IgD-negative memory B cell (primary cell): ENCODE results near the gene EIF4EBP3. TPM values are rescaled to one million over a fixed set of nuclear protein-coding genes. Genes with fewer than 3 reads are reported as not detected.

Experiments
- H3K27ac Mint-ChIP-seq, 3 donors: one replicate each; pipeline ENCODE4 v1.8.0; 2020 to 2022; ENCODE audit warnings: mild to moderate bottlenecking in 3 of 3, mixed read lengths in 3 of 3, moderate library complexity in 1 of 3
- H3K27me3 Mint-ChIP-seq: one replicate; pipeline ENCODE4 v1.8.0; 2021; ENCODE audit warnings: mixed read lengths
- H3K36me3 Mint-ChIP-seq: one replicate; pipeline ENCODE4 v1.8.0; 2020; ENCODE audit warnings: mild to moderate bottlenecking, mixed read lengths
- H3K4me1 Mint-ChIP-seq, 3 donors: one replicate each; pipeline ENCODE4 v1.8.0; 2020 to 2022; ENCODE audit warnings: mixed read lengths in 3 of 3, mild to moderate bottlenecking in 1 of 3
- H3K4me3 Mint-ChIP-seq, 4 donors: one replicate each; pipeline ENCODE4 v1.8.0; 2020 to 2022; ENCODE audit warnings: mild to moderate bottlenecking in 4 of 4, mixed read lengths in 4 of 4, moderate library complexity in 3 of 4
- H3K9me3 Mint-ChIP-seq, 3 donors: one replicate each; pipeline ENCODE4 v1.8.0; 2020 to 2021; ENCODE audit warnings: mixed read lengths in 3 of 3, mild to moderate bottlenecking in 1 of 3
- polyA plus RNA-seq: library from polyadenylated mRNA; unstranded; fragments of 300-500 nt; fragmentation: Illumina TruSeq; gene quantifications from one replicate; pipeline ENCODE4 v1.2.3, GENCODE V29; 2021

The EIF4EBP3 gene
- polyA plus RNA-seq = 32.9 TPM

GRCh38 chr5:140547508-140548299, at the start of gene EIF4EBP3:
Gene EIF4EBP3, plus strand, starts transcription at chr5:140547662. Its CDS starts 76 bp downstream, at chr5:140547738.
- Mint-ChIP-seq H3K27ac (peak within 1 kb of the TSS; percentile 47 to 94 (median 93)), H3K4me3 (peak within 1 kb of the TSS; percentile 71 to 94 (median 88)), H3K36me3 (peaks cover 7% of the 10 kb centered on the region), H3K9me3 (no peaks in the 10 kb centered on the region), H3K4me1 (peaks cover 19 to 22% (median 20%) of the 10 kb centered on the region in 3 donors), H3K27me3 (no peaks in the 10 kb centered on the region)

- Mint-ChIP-seq H3K4me1 (peaks cover 0 to 2% (median 2%) of the 10 kb centered on the region in 3 donors), H3K27ac (no peak overlapping the region), H3K27me3 (no peaks in the 10 kb centered on the region), H3K4me3 (no peak overlapping the region), H3K9me3 (no peaks in the 10 kb centered on the region), H3K36me3 (peaks cover 12% of the 10 kb centered on the region)
Measured at GRCh38 chr5:140497897-140498296, 49.6 kb upstream of the EIF4EBP3 start.

GRCh38 chr5:140498591-140498990, 48.9 kb upstream of the EIF4EBP3 start:
- H3K27ac Mint-ChIP-seq = no peak overlapping the region

GRCh38 chr5:140502834-140503233, 44.6 kb upstream of the EIF4EBP3 start:
- no peaks in the 10 kb centered on the region for H3K36me3 Mint-ChIP-seq

More at GRCh38 chr5:140498591-140498990, 48.9 kb upstream of the EIF4EBP3 start:
- peaks cover 0 to 2% (median 2%) of the 10 kb centered on the region in 3 donors for H3K4me1 Mint-ChIP-seq
- peaks cover 10% of the 10 kb centered on the region for H3K36me3 Mint-ChIP-seq
- no peak overlapping the region for H3K4me3 Mint-ChIP-seq
- H3K27me3 Mint-ChIP-seq = no peaks in the 10 kb centered on the region
- no peaks in the 10 kb centered on the region for H3K9me3 Mint-ChIP-seq

DNA sequence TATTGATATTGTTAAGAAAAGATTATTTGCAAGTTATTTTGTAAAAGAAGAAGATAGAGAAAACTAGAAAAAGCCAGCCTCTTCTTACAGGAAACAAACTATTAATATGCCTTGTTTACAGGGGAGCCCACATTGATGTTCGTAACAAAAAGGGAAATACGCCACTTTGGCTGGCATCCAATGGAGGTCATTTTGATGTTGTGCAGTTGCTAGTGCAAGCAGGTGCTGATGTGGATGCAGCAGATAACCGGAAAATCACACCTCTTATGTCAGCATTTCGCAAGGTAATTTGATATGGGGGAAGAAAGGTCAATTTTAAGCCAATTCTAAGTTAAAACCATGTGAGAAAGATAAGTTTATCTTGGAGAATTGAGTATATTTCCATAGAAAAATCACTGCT, 37.6 kb upstream of the EIF4EBP3 start:
- H3K9me3 Mint-ChIP-seq = no peaks in the 10 kb centered on the region
- H3K36me3 Mint-ChIP-seq = peaks cover 4% of the 10 kb centered on the region
- peaks cover 0 to 4% (median 0%) of the 10 kb centered on the region in 3 donors for H3K4me1 Mint-ChIP-seq
- no peak overlapping the region for H3K4me3 Mint-ChIP-seq
- H3K27me3 Mint-ChIP-seq = no peaks in the 10 kb centered on the region
- no peak overlapping the region for H3K27ac Mint-ChIP-seq

More at GRCh38 chr5:140502834-140503233, 44.6 kb upstream of the EIF4EBP3 start:
- Mint-ChIP-seq H3K4me1 (peaks cover 0 to 2% (median 0%) of the 10 kb centered on the region in 3 donors), H3K4me3 (no peak overlapping the region), H3K27ac (no peak overlapping the region), H3K27me3 (no peaks in the 10 kb centered on the region), H3K9me3 (no peaks in the 10 kb centered on the region)

DNA sequence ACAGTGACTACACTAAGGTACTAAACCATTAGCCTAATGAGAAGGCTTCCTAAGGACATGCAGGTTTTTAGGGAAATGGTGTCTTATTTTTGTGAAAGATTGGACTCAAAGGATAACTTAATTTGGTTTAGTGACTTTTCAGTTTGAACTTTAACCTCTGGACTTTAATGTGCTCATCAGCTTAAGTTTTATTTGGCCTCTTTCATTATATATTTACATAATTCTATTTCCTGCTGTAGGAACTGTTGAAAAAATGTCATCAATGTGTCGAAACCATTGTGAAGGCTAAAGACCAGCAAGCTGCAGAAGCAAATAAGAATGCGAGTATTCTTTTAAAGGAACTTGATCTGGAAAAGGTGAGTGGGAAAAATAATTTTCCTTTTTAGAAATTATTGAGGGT, 34.3 kb upstream of the EIF4EBP3 start:
- no peaks in the 10 kb centered on the region for H3K27me3 Mint-ChIP-seq
- H3K36me3 Mint-ChIP-seq = peaks cover 4% of the 10 kb centered on the region
- peaks cover 0 to 4% (median 0%) of the 10 kb centered on the region in 3 donors for H3K4me1 Mint-ChIP-seq
- no peaks in the 10 kb centered on the region for H3K9me3 Mint-ChIP-seq
- no peak overlapping the region for H3K4me3 Mint-ChIP-seq
- H3K27ac Mint-ChIP-seq = no peak overlapping the region

DNA sequence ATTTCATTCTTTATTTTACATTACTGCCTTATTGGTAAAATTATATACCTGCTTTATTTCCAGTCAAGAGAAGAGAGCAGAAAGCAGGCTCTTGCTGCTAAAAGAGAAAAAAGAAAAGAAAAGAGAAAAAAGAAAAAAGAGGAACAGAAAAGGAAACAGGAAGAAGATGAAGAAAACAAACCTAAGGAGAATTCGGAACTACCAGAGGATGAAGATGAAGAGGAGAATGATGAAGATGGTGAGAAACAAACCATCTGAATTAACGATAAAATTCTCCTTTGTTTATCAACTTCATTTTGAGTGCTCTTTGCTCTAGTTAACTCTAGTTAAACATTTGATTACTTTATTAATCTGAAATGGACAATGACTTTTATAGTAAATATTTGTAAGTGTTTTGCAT, 23.5 kb upstream of the EIF4EBP3 start:
- peak overlapping the region in 2 of 3 donors; percentile 35 to 65 for H3K27ac Mint-ChIP-seq
- H3K36me3 Mint-ChIP-seq = no peaks in the 10 kb centered on the region
- H3K4me1 Mint-ChIP-seq = peaks cover 6 to 10% (median 6%) of the 10 kb centered on the region in 3 donors
- H3K27me3 Mint-ChIP-seq = peaks cover 2% of the 10 kb centered on the region
- peak overlapping the region in 1 of 4 donors; percentile 78 for H3K4me3 Mint-ChIP-seq
- no peaks in the 10 kb centered on the region for H3K9me3 Mint-ChIP-seq

DNA sequence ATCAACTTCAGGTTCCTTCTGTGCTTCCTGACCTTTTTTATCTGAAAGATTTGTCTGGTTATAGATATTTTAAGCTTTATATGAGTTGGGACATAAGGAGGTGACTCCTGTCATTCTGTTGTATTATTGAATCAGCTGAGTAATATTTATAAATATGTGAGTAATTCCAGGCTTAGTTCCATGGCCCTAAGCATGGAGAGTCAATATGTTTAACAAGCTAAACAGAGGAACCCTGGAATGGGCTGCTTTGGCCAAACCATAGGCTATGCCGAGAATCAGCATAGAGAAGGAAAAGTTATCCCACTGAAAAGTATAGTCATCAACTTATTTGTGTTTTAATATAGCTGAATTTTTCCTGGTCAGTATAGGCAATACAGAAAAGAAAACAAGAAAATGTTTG, 7.2 kb upstream of the EIF4EBP3 start:
- peak overlapping the region in 1 of 3 donors; percentile 53 for H3K27ac Mint-ChIP-seq
- no peaks in the 10 kb centered on the region for H3K9me3 Mint-ChIP-seq
- no peaks in the 10 kb centered on the region for H3K27me3 Mint-ChIP-seq
- no peak overlapping the region for H3K4me3 Mint-ChIP-seq
- peaks cover 0 to 3% (median 0%) of the 10 kb centered on the region in 3 donors for H3K4me1 Mint-ChIP-seq
- peaks cover 9% of the 10 kb centered on the region for H3K36me3 Mint-ChIP-seq

DNA sequence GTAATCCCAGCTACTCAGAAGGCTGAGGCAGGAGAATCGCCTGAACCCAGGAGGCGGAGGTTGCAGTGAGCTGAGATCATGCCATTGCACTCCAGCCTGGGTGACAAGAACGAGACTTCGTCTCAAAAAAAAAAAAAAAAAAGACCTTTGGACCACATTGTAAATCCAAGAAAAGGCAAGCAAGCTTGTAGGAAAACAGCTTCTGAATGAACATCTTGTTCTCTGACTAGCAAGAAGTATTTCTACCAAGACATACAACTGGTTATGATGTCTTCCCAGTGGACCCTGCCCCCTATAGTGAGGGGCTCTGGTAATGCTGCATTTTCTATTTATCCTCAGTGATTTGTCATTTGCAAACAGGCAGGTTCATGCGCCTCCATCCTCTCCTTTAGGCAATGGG, 4.5 kb upstream of the EIF4EBP3 start:
- Mint-ChIP-seq H3K27ac (no peak overlapping the region), H3K9me3 (no peaks in the 10 kb centered on the region), H3K36me3 (peaks cover 6% of the 10 kb centered on the region), H3K4me1 (peaks cover 1 to 7% (median 3%) of the 10 kb centered on the region in 3 donors), H3K27me3 (no peaks in the 10 kb centered on the region), H3K4me3 (no peak overlapping the region)

GRCh38 chr5:140544986-140545385, 2.5 kb upstream of the EIF4EBP3 start:
- H3K27me3 Mint-ChIP-seq = no peaks in the 10 kb centered on the region
- no peaks in the 10 kb centered on the region for H3K9me3 Mint-ChIP-seq
- peak overlapping the region in 1 of 4 donors; percentile 7 for H3K4me3 Mint-ChIP-seq
- peaks cover 17 to 20% (median 18%) of the 10 kb centered on the region in 3 donors for H3K4me1 Mint-ChIP-seq
- peak overlapping the region in 1 of 3 donors; percentile 42 for H3K27ac Mint-ChIP-seq
- H3K36me3 Mint-ChIP-seq = peaks cover 4% of the 10 kb centered on the region

GRCh38 chr5:140545606-140546005, 1.9 kb upstream of the EIF4EBP3 start:
- Mint-ChIP-seq H3K27ac (peak overlapping the region in 2 of 3 donors; percentile 47 to 93), H3K4me3 (peak overlapping the region in 1 of 4 donors; percentile 41), H3K4me1 (peaks cover 17 to 20% (median 18%) of the 10 kb centered on the region in 3 donors)

GRCh38 chr5:140546851-140547507, 483 bp upstream of the EIF4EBP3 start:
- H3K4me3 Mint-ChIP-seq = peak overlapping the region; percentile 71 to 94 (median 88)
- H3K9me3 Mint-ChIP-seq = no peaks in the 10 kb centered on the region
- peaks cover 7% of the 10 kb centered on the region for H3K36me3 Mint-ChIP-seq
- H3K27me3 Mint-ChIP-seq = no peaks in the 10 kb centered on the region
- H3K4me1 Mint-ChIP-seq = peaks cover 18 to 22% (median 20%) of the 10 kb centered on the region in 3 donors
- peak overlapping the region; percentile 47 to 94 (median 93) for H3K27ac Mint-ChIP-seq

More at GRCh38 chr5:140545606-140546005, 1.9 kb upstream of the EIF4EBP3 start:
- Mint-ChIP-seq H3K27me3 (no peaks in the 10 kb centered on the region), H3K36me3 (peaks cover 4% of the 10 kb centered on the region), H3K9me3 (no peaks in the 10 kb centered on the region)

DNA sequence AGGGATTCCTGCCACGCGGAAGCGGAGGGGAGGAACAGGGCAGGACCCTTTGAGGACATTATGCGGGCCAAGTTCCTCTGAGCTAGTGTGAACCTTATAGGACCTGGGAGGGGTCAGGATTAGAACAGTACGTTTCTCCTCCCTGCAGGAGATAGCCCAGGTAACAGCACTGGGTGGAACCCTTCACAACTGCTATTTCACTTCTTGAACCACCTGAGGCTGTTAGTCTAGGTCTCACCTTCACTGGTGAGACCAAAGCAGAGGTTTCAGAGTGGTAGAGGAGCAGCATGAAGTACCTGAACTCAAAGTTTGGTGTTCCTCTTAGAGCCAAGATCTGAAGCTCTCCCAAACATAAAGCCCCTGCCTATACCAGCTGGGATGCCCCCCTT, 832 bp downstream of the EIF4EBP3 start:
- H3K27ac Mint-ChIP-seq = peak overlapping the region; percentile 47 to 94 (median 93)
- H3K4me3 Mint-ChIP-seq = peak overlapping the region; percentile 71 to 94 (median 88)
- H3K36me3 Mint-ChIP-seq = peaks cover 7% of the 10 kb centered on the region
- peaks cover 23 to 26% (median 25%) of the 10 kb centered on the region in 3 donors for H3K4me1 Mint-ChIP-seq
- no peaks in the 10 kb centered on the region for H3K9me3 Mint-ChIP-seq
- H3K27me3 Mint-ChIP-seq = no peaks in the 10 kb centered on the region

GRCh38 chr5:140548791-140549190, 1.3 kb downstream of the EIF4EBP3 start:
- Mint-ChIP-seq H3K4me1 (peaks cover 28 to 31% (median 30%) of the 10 kb centered on the region in 3 donors), H3K27me3 (no peaks in the 10 kb centered on the region), H3K4me3 (peak overlapping the region; percentile 55 to 83 (median 70)), H3K9me3 (no peaks in the 10 kb centered on the region), H3K36me3 (peaks cover 7% of the 10 kb centered on the region), H3K27ac (peak overlapping the region; percentile 47 to 94 (median 93))
